Measurements from ENCODE around the gene ISCA2.

DNA sequence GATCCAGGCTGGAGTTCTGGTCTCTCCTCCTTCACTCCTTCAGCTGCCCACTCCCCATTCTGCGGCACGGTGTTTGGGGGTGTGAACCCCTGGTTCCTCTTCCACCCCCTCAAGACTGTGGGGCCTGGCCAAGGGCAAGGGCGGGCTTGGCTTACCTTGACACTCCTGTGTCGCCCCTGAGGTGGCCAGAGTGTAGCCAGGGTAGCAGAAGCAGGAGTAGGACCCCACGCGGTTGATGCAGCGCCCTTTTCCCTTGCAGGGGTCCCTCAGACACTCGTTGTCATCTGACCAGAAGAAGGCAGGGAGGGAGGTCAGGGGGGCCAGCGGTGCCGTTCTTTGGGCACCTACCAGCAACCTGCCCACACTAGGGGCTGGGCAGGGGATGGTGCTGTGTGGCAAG is 28.2 kb downstream of the ISCA2 start:
- TF ChIP-seq YY1 (IDR thresholded peaks at IDR 0.05; ENCODE audit: insufficient read depth, insufficient read length) (no peak), ZNF274 (IDR thresholded peaks at IDR 0.05; ENCODE audit: low read depth, low read length) (no peak), SUZ12 (IDR thresholded peaks at IDR 0.05; ENCODE audit: extremely low read depth, insufficient read depth, insufficient read length) (no peak)

Data from NT2/D1 (cell line).